SK-N-SH treated with all-trans-retinoic acid at 6 μM for 48 hours (cell line): ENCODE data around the gene AASS.

Experiments
- ATAC-seq: fragments of 200-7000 bp; cut with Tn5 transposase; 3 replicates; pipeline ENCODE4 v1.9.1; 2020; ENCODE audit warnings: mild to moderate bottlenecking, moderate library complexity
- ARNTL ChIP-seq: fragments of 450-650 bp; formaldehyde crosslinking; IDR thresholded peaks from 2 replicates; pipeline ENCODE4 v1.5.0; 2020; ENCODE audit warnings: low read depth, mild to moderate bottlenecking, moderate library complexity, borderline replicate concordance
- BACH2 ChIP-seq: fragments of 250-450 bp; sonication (Bioruptor Pico); IDR thresholded peaks from 2 replicates; pipeline ENCODE4 v1.9.0; 2021; ENCODE audit warnings: mild to moderate bottlenecking, borderline replicate concordance
- CSDC2 ChIP-seq: fragments of 250-450 bp; sonication (Bioruptor Pico); IDR thresholded peaks from 2 replicates; pipeline ENCODE4 v1.5.0; 2020; ENCODE audit warnings: mild to moderate bottlenecking, moderate library complexity
- CSRNP3 ChIP-seq: fragments of 250-450 bp; sonication (Bioruptor Pico); IDR thresholded peaks from 2 replicates; pipeline ENCODE4 v1.5.1; 2021; ENCODE audit warnings: mild to moderate bottlenecking, moderate library complexity
- ISL1 ChIP-seq: fragments of 250-450 bp; sonication (Bioruptor Pico); IDR thresholded peaks from 2 replicates; pipeline ENCODE4 v2.1.2; 2022; ENCODE audit warnings: mild to moderate bottlenecking, moderate library complexity
- OSR1 ChIP-seq: fragments of 250-450 bp; sonication (Bioruptor Pico); IDR thresholded peaks from 2 replicates; pipeline ENCODE4 v1.8.0; 2022; ENCODE audit warnings: moderate library complexity, mild to moderate bottlenecking, inconsistent platforms
- PATZ1 ChIP-seq: fragments of 250-450 bp; sonication (Bioruptor Pico); IDR thresholded peaks from 2 replicates; pipeline ENCODE4 v1.8.0; 2020; ENCODE audit warnings: mild to moderate bottlenecking, moderate library complexity, borderline replicate concordance
- POU6F1 ChIP-seq: fragments of 250-450 bp; sonication (Bioruptor Pico); IDR thresholded peaks from 2 replicates; pipeline ENCODE4 v1.8.0; 2021; ENCODE audit warnings: low read depth, mild to moderate bottlenecking, moderate library complexity, borderline replicate concordance
- PPARA ChIP-seq: fragments of 250-450 bp; sonication (Bioruptor Pico); IDR thresholded peaks from 2 replicates; pipeline ENCODE4 v1.5.0; 2020; ENCODE audit warnings: mild to moderate bottlenecking, borderline replicate concordance
- RARB ChIP-seq: fragments of 250-450 bp; sonication (Bioruptor Pico); IDR thresholded peaks from 2 replicates; pipeline ENCODE4 v1.8.0; 2021; ENCODE audit warnings: mild to moderate bottlenecking, moderate library complexity
- SNAI2 ChIP-seq: fragments of 250-450 bp; sonication (Bioruptor Pico); IDR thresholded peaks from 2 replicates; pipeline ENCODE4 v1.5.0; 2020; ENCODE audit warnings: mild to moderate bottlenecking, moderate library complexity
- TCF4 ChIP-seq: fragments of 250-450 bp; sonication (Bioruptor Pico); IDR thresholded peaks from 2 replicates; pipeline ENCODE4 v1.8.0; 2021; ENCODE audit warnings: mild to moderate bottlenecking, moderate library complexity, borderline replicate concordance
- TSHZ2 ChIP-seq: fragments of 250-450 bp; sonication (Bioruptor Pico); IDR thresholded peaks from 2 replicates; pipeline ENCODE4 v1.5.0; 2020; ENCODE audit warnings: mild to moderate bottlenecking, moderate library complexity
- ZC3H10 ChIP-seq: fragments of 250-450 bp; sonication (Bioruptor Pico); IDR thresholded peaks from 2 replicates; pipeline ENCODE4 v1.5.1; 2021; ENCODE audit warnings: mild to moderate bottlenecking, moderate library complexity
- ZFP3 ChIP-seq: fragments of 250-450 bp; sonication (Bioruptor Pico); IDR thresholded peaks from 2 replicates; pipeline ENCODE4 v1.5.0; 2020; ENCODE audit warnings: mild to moderate bottlenecking, moderate library complexity
- ZNF565 ChIP-seq: fragments of 450-650 bp; formaldehyde crosslinking; conservative IDR thresholded peaks from 2 replicates; pipeline ENCODE4 v1.5.0; 2020; ENCODE audit warnings: low read depth, mild to moderate bottlenecking, moderate library complexity
- ZNF70 ChIP-seq: fragments of 450-650 bp; formaldehyde crosslinking; IDR thresholded peaks from 2 replicates; pipeline ENCODE4 v1.5.0; 2020; ENCODE audit warnings: mild to moderate bottlenecking, moderate library complexity
- ZNF8 ChIP-seq: fragments of 450-650 bp; formaldehyde crosslinking; IDR thresholded peaks from 2 replicates; pipeline ENCODE4 v1.5.0; 2020; ENCODE audit warnings: mild to moderate bottlenecking, moderate library complexity

Gene AASS

GRCh38 chr7:122143376-122143750, 686 bp downstream of the AASS start:
- ATAC-seq, result peak; percentile 34

GRCh38 chr7:122140918-122141317, 3.1 kb downstream of the AASS start:
- TF ChIP-seq ZFP3 (CRISPR knock-in tag) (no peak), ZNF565 (CRISPR knock-in tag) (no peak), TCF4 (no peak)
- TF ChIP-seq, all 23 proteins: peak for 0

More at GRCh38 chr7:122143376-122143750, 686 bp downstream of the AASS start:
- no peak for TF ChIP-seq POU6F1
- no peak for TF ChIP-seq CSRNP3 (CRISPR knock-in tag)

GRCh38 chr7:122137251-122138077, 6.6 kb downstream of the AASS start:
- no peak for TF ChIP-seq ARNTL (CRISPR knock-in tag)
- no peak for TF ChIP-seq ZNF8 (CRISPR knock-in tag)
- no peak for TF ChIP-seq CSDC2
- TF ChIP-seq OSR1 (CRISPR knock-in tag), result no peak
- no peak for TF ChIP-seq TSHZ2 (CRISPR knock-in tag)
- no peak for TF ChIP-seq ZNF70 (CRISPR knock-in tag)
- no peak for TF ChIP-seq BACH2 (CRISPR knock-in tag)
- no peak for TF ChIP-seq RARB (CRISPR knock-in tag)
- TF ChIP-seq POU6F1, result no peak
- TF ChIP-seq ISL1 (CRISPR knock-in tag), result no peak
- TF ChIP-seq PATZ1 (CRISPR knock-in tag), result no peak
- TF ChIP-seq ZC3H10 (CRISPR knock-in tag), result no peak
- TF ChIP-seq SNAI2 (CRISPR knock-in tag), result no peak
- no peak for TF ChIP-seq ZFP3 (CRISPR knock-in tag)
- no peak for TF ChIP-seq PPARA (CRISPR knock-in tag)
- TF ChIP-seq TCF4, result no peak
- peak; percentile 51 for ATAC-seq

More at GRCh38 chr7:122140918-122141317, 3.1 kb downstream of the AASS start:
- no peak for ATAC-seq
